Calu3 (cell line): ENCODE results near the gene CBFA2T3. TPM values are rescaled to one million over a fixed set of nuclear protein-coding genes. Genes with fewer than 3 reads are reported as not detected.
"Not testable (repeated sequence)": the region's sequence is repeated elsewhere in the genome, so short reads cannot be mapped to it uniquely, and the experiment has no call there.

Experiments
- BruUV-seq: library from RNA; stranded (reverse); fragments of 400-500 nt; replicated peaks from 2 replicates; lab custom pipeline; 2021; lab: Mats Ljungman, UMichigan
- CTCF ChIA-PET: fragments of 300-600 bp; sonication (Branson Sonifier 250); formaldehyde crosslinking; loops from one replicate; lab custom pipeline; 2022; ENCODE audit warnings: antibody characterized with exemption; lab: Charles Lee
- DNase-seq: peaks from one replicate; pipeline ENCODE4 v3.0.0; 2022
- H3K27ac Mint-ChIP-seq: one replicate; pipeline ENCODE4 v1.8.0; 2022; ENCODE audit warnings: mixed read lengths; ENCODE audit not compliant: unreplicated experiment
- H3K27me3 Mint-ChIP-seq: one replicate; pipeline ENCODE4 v1.8.0; 2022; ENCODE audit warnings: mixed read lengths; ENCODE audit not compliant: unreplicated experiment
- H3K36me3 Mint-ChIP-seq: one replicate; pipeline ENCODE4 v1.8.0; 2022; ENCODE audit warnings: mild to moderate bottlenecking, moderate library complexity, mixed read lengths; ENCODE audit not compliant: insufficient read depth, unreplicated experiment
- H3K4me1 Mint-ChIP-seq: one replicate; pipeline ENCODE4 v1.8.0; 2022; ENCODE audit warnings: mild to moderate bottlenecking, low read depth, mixed read lengths; ENCODE audit not compliant: unreplicated experiment
- H3K4me3 Mint-ChIP-seq: one replicate; pipeline ENCODE4 v1.8.0; 2022; ENCODE audit warnings: mild to moderate bottlenecking, low read depth, moderate library complexity, mixed read lengths; ENCODE audit not compliant: unreplicated experiment
- H3K9me3 Mint-ChIP-seq: one replicate; pipeline ENCODE4 v1.8.0; 2022; ENCODE audit warnings: low read depth, mixed read lengths; ENCODE audit not compliant: unreplicated experiment
- intact Hi-C: fragments of 100-400 bp; cut with micrococcal nuclease; formaldehyde crosslinking; loops from one replicate; pipeline ENCODE4 v1.10.0; 2022; ENCODE audit not compliant: unreplicated experiment
- total RNA-seq: library from RNA; stranded (reverse); gene quantifications from 2 replicates; pipeline ENCODE4 v1.2.3, GENCODE V29; 2022
- TF ChIP-seq, protein P1 (sequence below): fragments of 200-600 bp; IDR thresholded peaks from one replicate; pipeline ENCODE4 v1.8.0; 2022; ENCODE audit warnings: antibody characterized with exemption; ENCODE audit not compliant: unreplicated experiment

Gene CBFA2T3
- total RNA-seq, 1 experiment from 2014 or later = not detected

DNA sequence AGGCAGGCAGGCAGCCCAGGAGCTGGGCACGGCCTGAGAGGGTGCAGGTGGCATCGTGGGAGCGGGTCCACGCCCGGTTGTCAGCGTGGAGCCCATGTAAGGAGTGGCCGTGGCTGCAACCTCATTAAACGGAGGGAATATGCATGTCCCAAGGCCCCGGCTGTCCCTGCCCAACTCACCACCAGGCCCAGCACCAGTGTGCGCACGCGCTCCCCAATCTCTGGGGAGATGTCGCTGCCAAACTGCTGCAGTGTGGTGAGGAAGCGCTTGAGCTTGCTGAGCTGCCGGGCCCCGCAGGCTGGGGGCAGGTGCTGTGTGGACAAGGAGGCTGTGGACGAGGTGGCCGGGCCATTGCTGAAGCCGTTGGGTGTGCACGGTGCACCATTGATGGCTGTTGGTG lies 84.9 kb downstream of the CBFA2T3 start:
- H3K9me3 Mint-ChIP-seq = peaks cover 2% of the 10 kb centered on the region
- H3K27me3 Mint-ChIP-seq = peaks cover 66% of the 10 kb centered on the region
- CTCF ChIA-PET = no interaction called here
- no peak for DNase-seq
- TF ChIP-seq, protein P1, sequence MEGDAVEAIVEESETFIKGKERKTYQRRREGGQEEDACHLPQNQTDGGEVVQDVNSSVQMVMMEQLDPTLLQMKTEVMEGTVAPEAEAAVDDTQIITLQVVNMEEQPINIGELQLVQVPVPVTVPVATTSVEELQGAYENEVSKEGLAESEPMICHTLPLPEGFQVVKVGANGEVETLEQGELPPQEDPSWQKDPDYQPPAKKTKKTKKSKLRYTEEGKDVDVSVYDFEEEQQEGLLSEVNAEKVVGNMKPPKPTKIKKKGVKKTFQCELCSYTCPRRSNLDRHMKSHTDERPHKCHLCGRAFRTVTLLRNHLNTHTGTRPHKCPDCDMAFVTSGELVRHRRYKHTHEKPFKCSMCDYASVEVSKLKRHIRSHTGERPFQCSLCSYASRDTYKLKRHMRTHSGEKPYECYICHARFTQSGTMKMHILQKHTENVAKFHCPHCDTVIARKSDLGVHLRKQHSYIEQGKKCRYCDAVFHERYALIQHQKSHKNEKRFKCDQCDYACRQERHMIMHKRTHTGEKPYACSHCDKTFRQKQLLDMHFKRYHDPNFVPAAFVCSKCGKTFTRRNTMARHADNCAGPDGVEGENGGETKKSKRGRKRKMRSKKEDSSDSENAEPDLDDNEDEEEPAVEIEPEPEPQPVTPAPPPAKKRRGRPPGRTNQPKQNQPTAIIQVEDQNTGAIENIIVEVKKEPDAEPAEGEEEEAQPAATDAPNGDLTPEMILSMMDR = no peak
- BruUV-seq = no TSS peak
- peaks cover 10% of the 10 kb centered on the region for H3K36me3 Mint-ChIP-seq
- intact Hi-C loops = no loop called here
- H3K4me1 Mint-ChIP-seq = no peaks in the 10 kb centered on the region
- H3K27ac Mint-ChIP-seq = no peak overlapping the region
- no peak overlapping the region for H3K4me3 Mint-ChIP-seq

DNA sequence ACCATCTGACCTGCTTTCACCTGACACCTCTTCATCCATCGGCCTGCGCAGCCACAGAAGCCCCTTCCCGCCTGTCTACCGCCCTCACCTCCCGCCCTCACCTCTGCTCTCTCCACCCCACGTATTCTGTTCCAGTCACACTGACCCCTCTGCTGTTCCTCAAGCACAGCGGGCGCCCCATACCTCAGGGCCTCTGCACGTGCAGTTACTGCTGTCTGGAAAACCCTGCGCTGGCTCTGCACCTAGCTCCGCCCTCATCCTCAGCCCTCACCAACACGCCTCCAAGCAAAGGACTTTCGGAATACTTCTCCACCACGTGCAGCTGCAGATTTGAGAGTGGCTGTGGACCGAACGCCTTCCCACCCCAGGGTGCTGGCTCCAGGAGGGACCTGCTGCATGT lies 85.9 kb downstream of the CBFA2T3 start:
- CTCF ChIA-PET = no interaction called here
- intact Hi-C loops = no loop called here

DNA sequence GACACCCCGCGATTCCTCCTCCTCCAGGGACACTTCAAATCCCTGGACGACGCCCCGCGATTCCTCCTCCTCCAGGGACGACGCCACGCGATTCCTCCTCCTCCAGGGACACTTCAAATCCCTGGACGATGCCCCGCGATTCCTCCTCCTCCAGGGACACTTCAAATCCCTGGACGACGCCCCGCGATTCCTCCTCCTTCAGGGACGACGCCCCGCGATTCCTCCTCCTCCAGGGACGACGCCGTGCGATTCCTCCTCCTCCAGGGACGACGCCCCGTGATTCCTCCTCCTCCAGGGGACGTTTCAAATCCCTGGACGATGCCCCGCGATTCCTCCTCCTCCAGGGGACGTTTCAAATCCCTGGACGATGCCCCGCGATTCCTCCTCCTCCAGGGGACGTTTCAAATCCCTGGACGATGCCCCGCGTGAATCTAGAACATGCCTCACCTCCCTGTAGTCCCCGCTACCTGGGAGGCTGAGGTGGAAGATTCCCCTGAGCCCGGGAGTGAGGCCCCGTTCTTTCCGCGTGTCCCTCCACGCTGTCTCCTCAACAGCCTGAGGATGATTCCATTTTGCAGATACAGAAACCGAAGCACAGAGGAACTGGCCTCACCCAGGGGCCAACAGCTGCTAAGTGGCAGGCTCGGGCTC lies 87.2 kb downstream of the CBFA2T3 start:
- H3K36me3 Mint-ChIP-seq, CTCF ChIA-PET, H3K4me3 Mint-ChIP-seq, intact Hi-C loops, DNase-seq, BruUV-seq, H3K9me3 Mint-ChIP-seq, H3K4me1 Mint-ChIP-seq, H3K27ac Mint-ChIP-seq: not testable (repeated sequence)
- H3K27me3 Mint-ChIP-seq = peaks cover 51% of the 10 kb centered on the region

More for the DNA sequence above, 85.9 kb downstream of the CBFA2T3 start:
- Mint-ChIP-seq H3K4me1 (no peaks in the 10 kb centered on the region), H3K36me3 (peaks cover 10% of the 10 kb centered on the region), H3K27me3 (peaks cover 64% of the 10 kb centered on the region), H3K4me3 (no peak overlapping the region), H3K27ac (no peak overlapping the region), H3K9me3 (peaks cover 2% of the 10 kb centered on the region)
- DNase-seq = no peak
- TF ChIP-seq, protein P1 = no peak
- no TSS peak for BruUV-seq

DNA sequence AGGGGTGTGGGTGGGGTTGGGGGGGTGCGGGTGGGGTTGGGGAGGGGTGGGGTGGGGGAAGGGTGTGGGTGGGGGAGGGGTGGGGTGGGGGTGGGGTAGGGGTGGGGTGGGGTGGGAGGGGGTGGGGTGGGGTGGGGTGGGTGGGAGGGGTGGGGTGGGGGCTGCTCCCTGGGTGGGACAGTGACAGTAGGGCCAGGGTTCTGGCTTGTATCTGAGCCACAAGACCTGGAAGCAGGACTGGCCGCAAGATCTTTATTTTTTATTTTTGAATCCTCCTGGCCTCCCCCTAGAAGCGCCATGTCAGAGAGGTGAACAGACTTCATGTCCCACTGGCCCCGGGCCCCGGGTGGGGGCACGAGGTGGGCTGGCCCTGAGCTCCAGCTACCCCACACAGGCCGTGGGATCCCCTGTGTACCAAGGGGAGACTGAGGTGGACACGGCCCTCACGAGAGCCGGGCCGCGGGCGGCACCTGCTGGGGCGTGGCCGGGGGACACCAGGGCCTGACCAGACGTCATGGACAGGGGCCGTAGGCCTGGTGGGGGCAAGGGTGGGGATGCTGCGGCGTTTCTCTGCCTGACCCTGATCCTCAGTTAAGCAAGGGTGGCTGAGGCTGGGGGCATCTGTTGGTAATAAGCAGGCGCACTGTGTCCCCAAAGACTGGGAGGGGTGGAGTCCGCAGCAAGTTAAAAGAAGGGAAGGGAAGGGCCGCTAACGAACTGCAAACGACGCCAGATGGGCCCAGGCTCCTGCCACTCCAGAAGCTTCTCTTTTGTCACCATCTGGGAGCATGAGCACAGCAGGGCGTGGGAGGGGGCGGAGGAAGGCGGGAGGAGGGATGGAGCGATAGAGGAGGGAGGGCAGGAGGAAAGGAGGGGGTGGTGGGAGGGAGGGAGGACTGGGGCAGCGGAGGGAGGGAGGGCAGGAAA lies 88.3 kb downstream of the CBFA2T3 start:
- Mint-ChIP-seq H3K27ac (no peak overlapping the region), H3K4me1 (no peaks in the 10 kb centered on the region), H3K9me3 (peaks cover 2% of the 10 kb centered on the region), H3K4me3 (no peak overlapping the region), H3K36me3 (peaks cover 10% of the 10 kb centered on the region), H3K27me3 (peaks cover 46% of the 10 kb centered on the region)
- intact Hi-C loops = no loop called here
- TF ChIP-seq, protein P1 = no peak
- no peak for DNase-seq
- BruUV-seq = no TSS peak
- CTCF ChIA-PET = interaction anchor here (0.6 kb wide), 1 partner anchor 151 kb away, joined by 6 read pairs; no protein-coding TSS in a partner anchor
